GM12878 (cell line): ENCODE results near the gene CTIF.

Source experiments
- EZH2 ChIP-seq: IDR thresholded peaks from 2 replicates; pipeline ENCODE4 v1.6.1; 2012; ENCODE audit warnings: low read depth, mild to moderate bottlenecking, control low read depth, inconsistent platforms, low read length, borderline replicate concordance; ENCODE audit not compliant: control insufficient read depth
- FOXK2 ChIP-seq: fragments of 450-650 bp; IDR thresholded peaks from 2 replicates; pipeline ENCODE4 v1.6.1; 2017; ENCODE audit warnings: mild to moderate bottlenecking, moderate library complexity
- FOXM1 ChIP-seq: IDR thresholded peaks from 2 replicates; pipeline ENCODE4 v1.6.1; 2012; ENCODE audit warnings: low read depth, mild to moderate bottlenecking, inconsistent platforms, low read length, moderate library complexity
- JUND ChIP-seq: IDR thresholded peaks from 2 replicates; pipeline ENCODE4 v1.6.1; 2012; ENCODE audit warnings: low read depth, mild to moderate bottlenecking, low read length, improper control_type of control experiment, moderate library complexity
- KDM1A ChIP-seq: fragments of 200-600 bp; sonication (generic); IDR thresholded peaks from 2 replicates; pipeline ENCODE4 v1.6.1; 2016; ENCODE audit warnings: borderline replicate concordance
- NR2C1 ChIP-seq: fragments of 450-650 bp; IDR thresholded peaks from 2 replicates; pipeline ENCODE4 v1.6.1; 2017; ENCODE audit warnings: antibody characterized with exemption, mild to moderate bottlenecking, moderate library complexity
- NRF1 ChIP-seq: conservative IDR thresholded peaks from 2 replicates; pipeline ENCODE4 v1.6.1; 2011; ENCODE audit warnings: mild to moderate bottlenecking, low read depth, low read length, improper control_type of control experiment
- POLR2A ChIP-seq: IDR thresholded peaks from 2 replicates; pipeline ENCODE4 v1.6.1; 2011; ENCODE audit warnings: low read depth, mild to moderate bottlenecking, low read length
- SREBF1 ChIP-seq: IDR thresholded peaks from 2 replicates; pipeline ENCODE4 v1.6.1; 2012; ENCODE audit warnings: mild to moderate bottlenecking, low read length
- SUZ12 ChIP-seq: fragments of 200-600 bp; sonication (generic); IDR thresholded peaks from one replicate; pipeline ENCODE4 v1.6.1; 2018; ENCODE audit warnings: antibody characterized with exemption, mild to moderate bottlenecking; ENCODE audit not compliant: unreplicated experiment
- TARDBP ChIP-seq: IDR thresholded peaks from 2 replicates; pipeline ENCODE4 v1.6.1; 2016; ENCODE audit warnings: borderline replicate concordance
- TCF7 ChIP-seq: IDR thresholded peaks from 2 replicates; pipeline ENCODE4 v1.6.1; 2014; ENCODE audit warnings: antibody characterized with exemption, borderline replicate concordance
- TF ChIP-seq, protein P1 (sequence below), 3 experiments: IDR thresholded peaks in 2 of 3; conservative IDR thresholded peaks in 1 of 3; 2 replicates each; pipeline ENCODE4 v1.5.1; 2011; ENCODE audit warnings: low read depth in 3 of 3, low read length in 3 of 3, mild to moderate bottlenecking in 3 of 3, control low read depth in 2 of 3, moderate library complexity in 2 of 3, inconsistent platforms in 1 of 3, mixed read lengths in 1 of 3; ENCODE audit not compliant: control insufficient read depth in 2 of 3, insufficient read depth in 1 of 3; ENCODE audit errors: extremely low read depth in 1 of 3

DNA sequence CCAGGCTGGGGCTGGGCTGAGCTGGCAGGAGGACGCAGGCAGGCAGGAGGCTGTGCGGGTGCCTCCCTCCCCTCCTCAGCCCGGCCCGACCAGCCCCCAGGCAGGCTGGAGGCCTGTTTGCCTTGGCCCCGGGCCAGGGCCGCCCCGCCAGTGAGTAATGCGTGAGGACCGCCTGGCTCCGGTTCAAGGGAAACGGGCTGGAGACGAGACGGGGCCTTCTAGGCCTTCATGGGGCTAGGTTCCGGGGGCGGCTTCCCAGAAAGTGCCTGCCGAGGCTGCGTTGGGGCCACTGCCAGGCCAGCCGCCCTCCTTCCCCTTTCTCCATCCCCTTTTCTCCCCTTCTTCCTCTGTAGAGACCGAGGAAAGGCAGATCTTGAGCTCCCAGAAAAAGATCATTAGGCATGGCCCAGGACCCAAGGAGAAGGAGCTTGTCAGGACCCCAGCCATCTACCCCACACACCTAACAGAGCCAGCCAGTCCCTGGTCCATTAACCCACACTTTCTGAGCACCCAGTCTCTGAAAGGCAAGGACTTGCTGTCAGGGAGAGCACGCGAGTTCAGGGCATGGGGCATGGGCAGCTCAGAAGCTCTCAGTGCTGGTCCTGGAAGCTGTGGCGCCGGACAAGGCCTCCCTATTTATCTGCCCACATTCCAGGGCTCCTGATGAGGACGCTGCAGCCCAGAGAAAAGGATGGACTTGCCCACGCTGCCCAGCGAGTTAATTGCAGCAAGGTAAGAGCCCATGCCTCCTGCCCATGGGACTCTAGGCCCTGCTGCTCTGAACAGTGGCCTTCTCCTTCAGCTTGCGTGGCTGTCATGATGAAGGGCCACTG lies 363.4 kb downstream of the CTIF start:
- TF ChIP-seq SREBF1 (no peak), KDM1A (no peak), JUND (no peak), FOXK2 (no peak), EZH2 (no peak), POLR2A (no peak), TARDBP (no peak), NRF1 (no peak), SUZ12 (no peak), NR2C1 (no peak), FOXM1 (no peak), TCF7 (no peak)
- TF ChIP-seq, protein P1, sequence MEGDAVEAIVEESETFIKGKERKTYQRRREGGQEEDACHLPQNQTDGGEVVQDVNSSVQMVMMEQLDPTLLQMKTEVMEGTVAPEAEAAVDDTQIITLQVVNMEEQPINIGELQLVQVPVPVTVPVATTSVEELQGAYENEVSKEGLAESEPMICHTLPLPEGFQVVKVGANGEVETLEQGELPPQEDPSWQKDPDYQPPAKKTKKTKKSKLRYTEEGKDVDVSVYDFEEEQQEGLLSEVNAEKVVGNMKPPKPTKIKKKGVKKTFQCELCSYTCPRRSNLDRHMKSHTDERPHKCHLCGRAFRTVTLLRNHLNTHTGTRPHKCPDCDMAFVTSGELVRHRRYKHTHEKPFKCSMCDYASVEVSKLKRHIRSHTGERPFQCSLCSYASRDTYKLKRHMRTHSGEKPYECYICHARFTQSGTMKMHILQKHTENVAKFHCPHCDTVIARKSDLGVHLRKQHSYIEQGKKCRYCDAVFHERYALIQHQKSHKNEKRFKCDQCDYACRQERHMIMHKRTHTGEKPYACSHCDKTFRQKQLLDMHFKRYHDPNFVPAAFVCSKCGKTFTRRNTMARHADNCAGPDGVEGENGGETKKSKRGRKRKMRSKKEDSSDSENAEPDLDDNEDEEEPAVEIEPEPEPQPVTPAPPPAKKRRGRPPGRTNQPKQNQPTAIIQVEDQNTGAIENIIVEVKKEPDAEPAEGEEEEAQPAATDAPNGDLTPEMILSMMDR (IDR thresholded peaks at IDR 0.05 in 2 of 3, conservative IDR thresholded peaks at IDR 0.05 in 1 of 3; ENCODE audit: control insufficient read depth in 2 of 3, extremely low read depth in 1 of 3, insufficient read depth in 1 of 3, low read depth in 3 of 3, low read length in 3 of 3), result no peak
